GM23248 (cell line): ENCODE data around the gene ZNF32.

Experiments
- EZH2 ChIP-seq: fragments of 200-600 bp; sonication (generic); IDR thresholded peaks from 2 replicates; pipeline ENCODE4 v1.6.1; 2018; ENCODE audit warnings: antibody characterized with exemption, mild to moderate bottlenecking; ENCODE audit not compliant: insufficient read depth, poor library complexity, severe bottlenecking
- EZH2phosphoT487 ChIP-seq: fragments of 200-600 bp; sonication (generic); IDR thresholded peaks from 2 replicates; pipeline ENCODE4 v1.6.1; 2018; ENCODE audit warnings: antibody characterized with exemption, moderate library complexity, mild to moderate bottlenecking, low read depth; ENCODE audit not compliant: insufficient read depth

- TF ChIP-seq EZH2phosphoT487 = no peak
- no peak for TF ChIP-seq EZH2
Measured at GRCh38 chr10:43622038-43622437, 26.6 kb downstream of the ZNF32 start.
